ENCODE measurements around the gene DIP2A.
"Not testable (repeated sequence)": the region's sequence is repeated elsewhere in the genome, so short reads cannot be mapped to it uniquely, and the experiment has no call there.

DNA sequence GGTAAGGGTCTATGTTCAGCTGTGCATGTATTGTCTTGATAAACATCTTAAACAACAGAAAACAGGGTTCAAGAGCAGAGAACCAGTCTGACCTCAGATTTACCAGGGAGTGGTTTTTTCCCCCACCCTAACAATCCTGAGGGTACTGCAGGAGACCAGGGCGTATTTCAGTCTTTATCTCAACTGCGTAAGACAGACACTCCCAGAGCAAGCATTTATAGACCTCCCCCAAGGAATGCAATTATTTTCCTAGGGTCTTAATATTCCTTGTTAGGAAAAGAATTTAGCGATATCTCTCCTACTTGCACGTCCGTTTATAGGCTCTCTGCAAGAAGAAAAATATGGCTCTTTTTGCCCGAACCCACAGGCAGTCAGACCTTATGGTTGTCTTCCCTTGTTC, 9.8 kb upstream of the DIP2A start:
- TF ChIP-seq, protein P1, sequence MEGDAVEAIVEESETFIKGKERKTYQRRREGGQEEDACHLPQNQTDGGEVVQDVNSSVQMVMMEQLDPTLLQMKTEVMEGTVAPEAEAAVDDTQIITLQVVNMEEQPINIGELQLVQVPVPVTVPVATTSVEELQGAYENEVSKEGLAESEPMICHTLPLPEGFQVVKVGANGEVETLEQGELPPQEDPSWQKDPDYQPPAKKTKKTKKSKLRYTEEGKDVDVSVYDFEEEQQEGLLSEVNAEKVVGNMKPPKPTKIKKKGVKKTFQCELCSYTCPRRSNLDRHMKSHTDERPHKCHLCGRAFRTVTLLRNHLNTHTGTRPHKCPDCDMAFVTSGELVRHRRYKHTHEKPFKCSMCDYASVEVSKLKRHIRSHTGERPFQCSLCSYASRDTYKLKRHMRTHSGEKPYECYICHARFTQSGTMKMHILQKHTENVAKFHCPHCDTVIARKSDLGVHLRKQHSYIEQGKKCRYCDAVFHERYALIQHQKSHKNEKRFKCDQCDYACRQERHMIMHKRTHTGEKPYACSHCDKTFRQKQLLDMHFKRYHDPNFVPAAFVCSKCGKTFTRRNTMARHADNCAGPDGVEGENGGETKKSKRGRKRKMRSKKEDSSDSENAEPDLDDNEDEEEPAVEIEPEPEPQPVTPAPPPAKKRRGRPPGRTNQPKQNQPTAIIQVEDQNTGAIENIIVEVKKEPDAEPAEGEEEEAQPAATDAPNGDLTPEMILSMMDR (IDR thresholded peaks at IDR 0.05), result not testable (repeated sequence)
- TF ChIP-seq POLR2AphosphoS5, POLR2A, EP300 (IDR thresholded peaks at IDR 0.05): not testable (repeated sequence)
